SU-DHL-6 (cell line): ENCODE results near the gene CTTN.

Experiments used
- CTCF ChIP-seq: fragments of 200-600 bp; sonication (generic); IDR thresholded peaks from one replicate; pipeline ENCODE4 v1.5.1; 2017; ENCODE audit warnings: antibody characterized with exemption, mild to moderate bottlenecking, low read length, moderate library complexity; ENCODE audit not compliant: insufficient read depth, poor library complexity, severe bottlenecking
- EZH2phosphoT487 ChIP-seq: fragments of 200-600 bp; sonication (generic), shearing (Covaris generic); conservative IDR thresholded peaks from 2 replicates; pipeline ENCODE4 v1.6.1; 2018; ENCODE audit warnings: mild to moderate bottlenecking, antibody characterized with exemption, low read length, moderate library complexity, mixed read lengths

GRCh38 chr11:70371241-70371640 lies 27.1 kb upstream of the CTTN start:
- TF ChIP-seq CTCF (no peak), EZH2phosphoT487 (no peak)
